GM12878 (cell line): ENCODE data around the gene HHAT. TPM values are rescaled to one million over a fixed set of nuclear protein-coding genes. Genes with fewer than 3 reads are reported as not detected.
A peak's percentile ranks its signal among the peaks of the same experiment; 100 is the strongest.

Experiments
- BHLHE40 ChIP-seq, 2 experiments: fragments of 450-650 bp in 1 of 2; IDR thresholded peaks; 2 replicates each; pipeline ENCODE4 v1.6.1; 2011 to 2017; ENCODE audit warnings: low read depth in 2 of 2, borderline replicate concordance in 1 of 2, improper control_type of control experiment in 1 of 2, low read length in 1 of 2, mild to moderate bottlenecking in 1 of 2
- BMI1 ChIP-seq: fragments of 450-650 bp; IDR thresholded peaks from 2 replicates; pipeline ENCODE4 v1.6.1; 2016; ENCODE audit warnings: mild to moderate bottlenecking, moderate library complexity, borderline replicate concordance
- CUX1 ChIP-seq: IDR thresholded peaks from 2 replicates; pipeline ENCODE4 v1.6.1; 2012; ENCODE audit warnings: improper control_type of control experiment, low read depth, low read length; ENCODE audit not compliant: insufficient replicate concordance
- MEF2B ChIP-seq: fragments of 450-650 bp; IDR thresholded peaks from 2 replicates; pipeline ENCODE4 v1.6.1; 2018; ENCODE audit warnings: mild to moderate bottlenecking, moderate library complexity; ENCODE audit not compliant: partially characterized antibody, poor library complexity, severe bottlenecking
- NKRF ChIP-seq: fragments of 450-650 bp; conservative IDR thresholded peaks from 2 replicates; pipeline ENCODE4 v1.6.1; 2017; ENCODE audit warnings: mild to moderate bottlenecking, moderate library complexity
- PKNOX1 ChIP-seq: fragments of 450-650 bp; IDR thresholded peaks from 2 replicates; pipeline ENCODE4 v1.6.1; 2016; ENCODE audit warnings: mild to moderate bottlenecking
- RELB ChIP-seq: fragments of 450-650 bp; IDR thresholded peaks from 2 replicates; pipeline ENCODE4 v1.6.1; 2017; ENCODE audit warnings: low read depth, mild to moderate bottlenecking, moderate library complexity
- RFX5 ChIP-seq: IDR thresholded peaks from 2 replicates; pipeline ENCODE4 v1.6.1; 2011; ENCODE audit warnings: low read depth, low read length, improper control_type of control experiment
- SPI1 ChIP-seq: IDR thresholded peaks from 2 replicates; pipeline ENCODE4 v1.6.1; 2011; ENCODE audit warnings: low read depth, mild to moderate bottlenecking, low read length, moderate library complexity, borderline replicate concordance; ENCODE audit not compliant: insufficient read depth
- SRF ChIP-seq, 2 experiments: IDR thresholded peaks; 2 replicates each; pipeline ENCODE4 v1.6.1; 2011; ENCODE audit warnings: low read depth in 2 of 2, low read length in 2 of 2, mild to moderate bottlenecking in 1 of 2, moderate library complexity in 1 of 2
- TAF1 ChIP-seq: IDR thresholded peaks from 2 replicates; pipeline ENCODE4 v1.6.1; 2011; ENCODE audit warnings: mild to moderate bottlenecking, low read depth, low read length, borderline replicate concordance
- ZBTB40 ChIP-seq: fragments of 450-650 bp; IDR thresholded peaks from 2 replicates; pipeline ENCODE4 v1.6.1; 2016; ENCODE audit warnings: mild to moderate bottlenecking, moderate library complexity, borderline replicate concordance
- polyA plus RNA-seq, 11 experiments: library from polyadenylated mRNA; depleted of rRNA in 4 of 11; unstranded in 6 of 11; stranded (reverse) in 5 of 11; fragments of >200 nt; fragmentation: Nextera tagmentation in 4 of 11; fragmentation: Illumina TruSeq in 1 of 11; extraction: Ambion mirVana in 4 of 11; extraction: Trizol in 1 of 11; gene quantifications; 1 replicate in 1 of 11; 2 replicates in 10 of 11; pipeline versions ENCODE4 v1.2.1 to v1.2.3, GENCODE V29; 2011 to 2016; ENCODE audit warnings: inconsistent platforms in 2 of 11, missing spikeins in 2 of 11, low read depth in 1 of 11
- total RNA-seq, 4 experiments: library from RNA; depleted of rRNA in 3 of 4; stranded (reverse); fragments of >200 nt in 3 of 4; fragmentation: Illumina TruSeq in 1 of 4; extraction: Trizol in 1 of 4; gene quantifications; 2 replicates each; pipeline versions ENCODE4 v1.2.1 to v1.2.3, GENCODE V29; 2013 to 2021

Gene HHAT
- total and polyA plus RNA-seq, 10 of the 15 experiments (the other 5 are each of a cell fraction or from before 2014, with no cell fraction given): 1.2 to 37.6 (median 2.6) TPM

- 0 out of 2 replicates have a peak, but pooled peaks have one; percentile 9 for TF ChIP-seq ZBTB40
- TF ChIP-seq SRF (IDR thresholded peaks at IDR 0.05; ENCODE audit: low read depth in 2 of 2, low read length in 2 of 2): no peak
- TF ChIP-seq RFX5: 0 out of 2 replicates have a peak, but pooled peaks have one; percentile 15
- TF ChIP-seq PKNOX1: peak; percentile 72
- peak; percentile 99 for TF ChIP-seq MEF2B
- peak; percentile 52; the same call in 1 of the 2 replicates for TF ChIP-seq BMI1
- TF ChIP-seq TAF1: no peak
- TF ChIP-seq BHLHE40 (IDR thresholded peaks at IDR 0.05; ENCODE audit: borderline replicate concordance in 1 of 2, low read depth in 2 of 2, low read length in 1 of 2): peak; percentile 17 to 23; a peak in 1 of 4 replicates
- no peak; the same call in 1 of the 2 replicates for TF ChIP-seq NKRF
- no peak for TF ChIP-seq SPI1
- TF ChIP-seq CUX1: peak; percentile 60
- peak; percentile 91 for TF ChIP-seq RELB
Observed at GRCh38 chr1:210342986-210343780, 14.5 kb downstream of the HHAT start (continued).
